NCI-H2081 treated with DMSO at 0.1 percent for 48 hours (cell line): ENCODE measurements around the gene COPS4.
A peak's percentile ranks its signal among the peaks of the same experiment; 100 is the strongest.
"Not testable (repeated sequence)": the region's sequence is repeated elsewhere in the genome, so short reads cannot be mapped to it uniquely, and the experiment has no call there.

Source experiments
- DNase-seq: peaks from one replicate; lab custom pipeline; 2025; lab: John Stamatoyannopoulos, UW

COPS4 gene

DNA sequence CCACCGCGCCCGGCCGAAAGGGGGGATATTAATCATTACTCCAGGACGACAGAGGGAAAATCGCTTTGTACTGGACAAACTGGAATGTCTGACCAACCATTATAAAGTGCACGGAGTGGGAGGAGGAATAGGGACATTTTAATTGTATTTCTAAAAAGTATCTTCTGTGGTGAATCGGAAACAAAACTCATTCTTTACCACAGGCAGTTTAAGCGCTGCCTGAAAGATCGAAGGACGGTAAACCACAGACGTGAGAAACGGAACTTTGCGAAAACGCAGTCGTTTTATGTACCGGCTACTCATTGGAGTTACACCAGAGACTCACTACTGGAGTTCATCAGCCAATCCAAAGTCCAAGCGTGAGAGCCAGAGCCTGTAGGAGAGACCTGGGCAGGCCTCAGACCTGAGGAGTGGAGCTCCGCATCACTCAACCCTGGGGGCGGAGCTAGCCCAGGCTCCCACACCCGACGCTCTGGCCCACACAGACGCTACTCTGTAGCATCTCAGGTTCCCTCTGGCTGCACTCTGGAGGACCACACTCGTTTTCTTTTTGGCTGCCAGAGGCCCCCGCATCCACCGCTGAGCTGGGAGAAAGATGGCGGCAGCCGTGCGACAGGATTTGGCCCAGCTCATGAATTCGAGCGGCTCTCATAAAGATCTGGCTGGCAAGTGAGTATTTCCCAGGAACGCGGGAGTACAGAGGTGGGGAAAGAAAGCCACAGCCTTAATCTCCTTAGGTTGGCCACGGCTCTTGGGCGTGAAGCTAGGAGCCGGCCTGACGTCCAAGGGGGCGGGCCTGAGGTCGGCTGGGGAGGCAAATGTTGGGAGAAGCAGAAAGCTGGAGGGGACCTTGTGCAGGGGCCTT, at the start of gene COPS4:
COPS4 (plus strand) TSS at position 554 of the 865 bp plus-strand sequence; CDS start at position 596, 42 bp downstream.
- peak; percentile 94 for DNase-seq

DNA sequence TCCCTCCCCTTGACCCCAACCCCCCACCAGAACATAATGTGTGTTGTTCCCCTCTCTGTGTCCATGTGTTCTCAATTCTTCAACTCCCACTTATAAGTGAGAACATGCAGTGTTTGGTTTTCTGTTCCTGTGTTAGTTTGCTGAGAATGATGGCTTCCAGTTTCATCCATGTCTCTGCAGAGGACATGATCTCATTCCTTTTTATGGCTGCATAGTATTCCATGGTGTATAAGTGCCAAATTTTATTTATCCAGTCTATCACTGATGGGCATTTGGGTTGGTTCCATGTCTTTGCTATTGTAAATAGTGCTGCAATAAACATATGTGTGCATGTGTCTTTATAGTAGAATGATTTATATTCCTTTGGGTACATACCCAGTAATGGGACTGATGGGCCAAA, 47.5 kb upstream of the COPS4 start:
- not testable (repeated sequence) for DNase-seq

DNA sequence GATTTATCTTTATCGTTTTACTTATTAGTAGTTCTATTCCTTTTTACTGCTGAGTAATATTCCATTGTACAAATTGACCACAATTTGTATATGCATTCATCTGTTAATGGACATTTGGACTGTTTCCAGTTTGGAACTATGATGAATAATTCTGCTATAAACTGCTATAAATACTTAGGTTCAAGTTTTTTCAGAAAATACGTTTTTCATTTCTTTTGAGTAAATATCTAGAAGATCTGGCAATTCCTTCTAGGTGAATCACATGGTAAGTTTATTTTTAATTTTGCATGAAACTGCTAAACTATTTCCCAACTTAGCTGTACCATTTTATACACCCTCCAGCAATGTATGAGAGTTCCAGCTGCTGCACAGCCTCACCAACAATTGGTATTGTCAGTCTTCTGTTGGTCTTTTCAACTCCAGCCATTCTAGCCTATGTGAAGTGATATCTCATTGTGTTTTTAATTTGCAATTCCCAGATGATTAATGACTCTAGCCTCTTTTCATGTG, 46.6 kb upstream of the COPS4 start:
- no peak for DNase-seq

DNA sequence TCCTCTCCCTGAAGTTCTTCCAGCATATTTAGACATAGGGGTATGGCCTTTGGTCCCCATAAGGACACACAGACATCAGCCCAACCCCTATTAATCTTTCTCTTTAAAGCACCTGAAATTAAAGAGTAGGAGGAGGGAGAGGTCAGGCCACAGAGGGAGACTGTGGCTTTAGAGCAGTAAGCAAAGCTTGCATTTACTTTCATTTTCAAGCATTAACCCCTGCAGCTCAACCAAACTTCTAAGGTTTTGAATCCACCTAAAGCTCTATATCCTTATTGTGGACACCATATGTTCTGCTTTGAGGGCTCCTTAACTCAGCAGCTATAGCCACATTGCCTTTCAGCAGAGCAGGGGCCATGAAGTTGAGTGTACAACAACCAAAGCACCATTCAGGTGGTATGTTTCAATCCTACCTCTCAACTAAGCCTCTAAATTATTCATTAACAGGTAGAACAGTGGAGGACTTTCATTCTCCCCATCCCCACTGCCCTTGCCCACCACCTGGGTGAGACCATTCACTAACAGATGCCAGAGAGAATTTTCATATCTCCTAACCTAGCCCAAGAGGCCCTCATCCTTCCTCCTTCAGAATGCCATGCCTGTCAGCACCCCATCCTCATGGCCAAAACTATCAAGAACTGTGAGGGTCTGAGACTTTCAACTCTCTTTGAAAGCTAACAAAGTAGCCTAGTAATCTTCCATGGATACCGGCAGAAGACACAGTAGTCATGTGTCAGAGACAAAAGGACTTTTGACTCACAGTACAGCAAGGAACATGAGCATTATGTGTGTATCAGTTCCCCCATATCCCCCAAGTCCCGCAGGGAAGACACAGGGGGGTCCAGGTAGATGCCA, 45.2 kb upstream of the COPS4 start:
- DNase-seq = no peak

DNA sequence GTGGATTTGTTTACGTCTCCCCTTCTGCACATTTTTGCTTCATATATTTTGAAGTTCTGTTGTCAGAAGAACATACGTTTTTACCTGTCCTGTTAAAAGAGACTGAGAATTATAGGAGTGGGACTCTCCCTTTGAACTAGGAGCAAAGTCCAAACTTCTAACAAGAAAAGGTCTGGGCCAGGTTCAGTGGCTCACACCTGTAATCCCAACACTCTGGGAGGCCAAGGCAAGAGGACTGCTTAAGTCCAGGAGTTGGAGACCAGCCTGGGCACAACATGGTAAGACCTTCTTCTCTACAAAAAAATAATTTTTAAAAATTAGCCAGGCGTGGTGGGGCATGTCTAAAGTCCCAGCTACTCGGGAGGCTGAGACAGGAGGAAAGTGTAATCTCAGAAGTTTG, 40.1 kb upstream of the COPS4 start:
- DNase-seq = no peak

DNA sequence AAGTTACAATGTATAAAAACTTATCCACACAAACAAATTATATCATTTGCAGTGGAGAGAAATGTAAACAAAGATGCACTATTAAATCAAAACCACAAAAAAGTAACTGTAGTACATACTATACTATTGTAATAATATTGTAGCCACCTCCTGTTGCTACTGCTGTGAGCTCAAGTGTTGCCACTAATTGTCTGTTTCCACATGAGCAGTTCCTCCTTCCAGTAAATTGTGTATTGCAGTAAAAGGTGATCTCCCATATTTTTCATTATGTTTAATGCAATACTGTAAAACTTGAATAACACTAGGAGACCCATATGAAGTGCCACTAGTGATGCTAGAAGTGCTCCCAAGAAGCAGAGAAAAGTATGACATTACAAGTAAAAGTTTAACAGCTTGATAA, 36.1 kb upstream of the COPS4 start:
- no peak for DNase-seq

DNA sequence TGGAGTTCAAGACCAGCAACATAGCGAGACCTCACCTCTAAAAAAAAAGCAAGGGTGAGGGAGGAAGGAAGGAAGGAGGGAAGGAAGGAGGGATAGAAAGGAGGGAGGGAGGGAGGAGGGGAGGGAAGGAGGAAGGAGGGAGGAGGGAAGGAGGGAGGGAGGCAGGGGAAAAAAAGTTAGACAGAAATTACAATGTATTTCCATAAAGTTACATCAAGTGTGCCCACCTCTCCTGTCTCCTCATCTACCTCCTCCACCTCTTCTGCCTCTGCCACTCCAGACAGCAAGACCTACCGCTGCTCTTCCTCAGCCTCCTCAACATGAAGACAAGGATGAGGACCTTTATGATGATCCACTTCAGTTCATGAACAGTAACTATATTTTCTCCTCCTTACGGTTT, 32.7 kb upstream of the COPS4 start:
- DNase-seq = no peak

DNA sequence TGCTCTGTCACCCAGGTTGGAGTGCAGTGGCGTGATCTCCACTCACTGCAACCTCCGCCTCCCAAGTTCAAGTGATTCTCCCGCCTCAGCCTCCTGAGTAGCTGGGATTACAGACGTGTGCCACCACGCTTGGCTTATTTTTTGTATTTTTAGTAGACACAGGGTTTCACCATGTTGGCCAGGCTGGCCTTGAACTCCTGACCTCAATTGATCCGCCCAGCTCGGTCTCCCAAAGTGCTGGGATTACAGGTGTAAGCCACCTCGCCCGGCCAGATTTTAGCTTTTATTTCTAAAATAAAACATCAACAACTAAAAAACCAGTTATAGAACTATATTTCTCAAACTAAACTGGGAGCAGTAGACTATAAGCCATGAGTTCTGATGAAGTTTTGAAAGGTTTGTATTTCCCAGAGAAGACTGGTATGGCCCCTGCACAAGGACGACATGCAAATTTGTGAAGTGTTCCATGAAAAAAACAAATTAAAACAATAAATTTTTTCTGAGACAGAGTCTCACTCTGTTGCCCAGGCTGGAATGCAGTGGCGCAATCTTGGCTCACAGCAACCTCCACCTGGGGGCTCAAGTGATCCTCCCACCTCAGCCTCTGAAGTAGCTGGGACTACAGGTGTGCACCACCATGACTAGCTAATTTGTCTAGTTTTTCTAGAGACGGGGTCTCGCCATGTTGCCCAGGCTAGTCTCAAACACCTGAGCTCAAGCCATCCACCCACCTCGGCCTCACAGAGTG, 31.8 kb upstream of the COPS4 start:
- not testable (repeated sequence) for DNase-seq

DNA sequence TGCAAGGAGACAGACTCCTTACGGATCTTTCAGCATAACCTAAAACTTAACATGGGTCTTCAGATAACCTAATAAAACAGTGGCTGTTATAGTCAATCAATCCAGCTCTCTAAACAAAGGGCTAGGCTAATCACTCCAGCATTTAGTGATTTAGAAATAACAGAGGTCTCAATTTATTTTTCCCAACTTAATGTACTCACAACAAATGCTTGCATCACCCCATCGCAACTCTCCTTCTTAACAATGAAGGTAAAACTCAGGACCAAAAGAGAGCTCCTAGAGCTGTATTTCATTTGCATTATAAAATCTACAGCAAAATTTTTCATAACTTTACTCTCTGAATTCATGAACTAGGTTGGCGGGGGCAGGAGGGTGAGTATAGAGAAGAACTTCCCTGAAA, 25.5 kb upstream of the COPS4 start:
- no peak for DNase-seq

DNA sequence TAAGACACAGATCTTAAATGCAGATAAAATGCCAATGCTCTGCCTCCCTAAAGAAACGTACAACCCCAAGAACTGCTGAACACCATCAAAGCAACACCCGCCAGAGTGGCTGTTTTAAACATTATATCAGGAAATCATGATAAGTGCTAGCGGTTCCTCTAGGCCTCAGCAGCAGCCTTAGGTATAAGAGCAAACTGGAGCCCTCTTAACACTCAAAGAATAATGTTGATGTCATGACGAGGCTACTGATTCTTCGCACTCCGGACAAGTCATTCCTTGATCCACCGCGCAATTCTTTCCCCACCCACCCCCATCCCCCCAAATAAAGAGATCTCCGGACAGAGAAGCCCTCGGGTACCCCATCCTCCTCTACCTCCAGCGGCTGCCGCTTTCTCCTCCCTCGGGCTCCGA, 24.9 kb upstream of the COPS4 start:
- DNase-seq = no peak

DNA sequence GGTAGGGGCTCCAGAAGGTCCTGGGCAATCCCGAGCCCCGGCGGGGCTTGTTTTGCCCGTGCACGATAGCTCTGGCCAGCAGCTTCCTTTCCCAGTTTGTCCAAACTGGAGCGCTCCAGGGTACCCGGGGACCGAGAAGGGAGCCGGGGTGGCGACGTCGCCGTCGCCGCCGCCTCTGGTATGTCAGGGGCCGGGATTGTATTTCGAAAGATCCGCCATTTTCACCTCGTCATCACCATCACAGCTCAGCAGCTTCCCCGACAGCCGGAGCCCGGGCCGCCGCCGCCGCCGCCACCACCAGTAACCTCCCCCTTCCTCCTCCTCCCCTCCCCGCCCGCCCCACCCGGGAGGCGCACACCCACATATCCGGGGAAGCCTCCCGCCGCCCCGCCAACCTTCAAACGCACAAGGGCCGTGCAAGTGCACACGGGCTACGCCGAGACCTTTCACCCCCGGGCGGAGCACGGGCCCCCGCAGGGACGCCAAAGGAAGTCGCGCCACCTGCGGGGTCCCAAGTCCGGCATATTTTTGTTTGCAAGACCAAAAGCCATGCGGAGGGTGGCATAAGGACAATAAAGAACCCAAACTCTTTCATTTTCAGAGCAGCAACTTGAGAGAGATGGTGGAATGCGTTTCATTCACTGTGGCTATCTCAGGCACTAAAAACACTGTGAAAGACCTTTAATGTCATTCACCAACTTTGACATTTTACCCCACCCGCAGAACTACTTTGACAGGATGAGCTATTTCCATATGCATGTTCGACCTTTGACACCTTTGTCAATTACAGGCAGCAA, 24.3 kb upstream of the COPS4 start, which contains the start of gene LIN54:
LIN54 (minus strand) TSS at position 302 of the 797 bp plus-strand sequence. CDS start 25,979 bp downstream, outside the sequence.
- no peak for DNase-seq

DNA sequence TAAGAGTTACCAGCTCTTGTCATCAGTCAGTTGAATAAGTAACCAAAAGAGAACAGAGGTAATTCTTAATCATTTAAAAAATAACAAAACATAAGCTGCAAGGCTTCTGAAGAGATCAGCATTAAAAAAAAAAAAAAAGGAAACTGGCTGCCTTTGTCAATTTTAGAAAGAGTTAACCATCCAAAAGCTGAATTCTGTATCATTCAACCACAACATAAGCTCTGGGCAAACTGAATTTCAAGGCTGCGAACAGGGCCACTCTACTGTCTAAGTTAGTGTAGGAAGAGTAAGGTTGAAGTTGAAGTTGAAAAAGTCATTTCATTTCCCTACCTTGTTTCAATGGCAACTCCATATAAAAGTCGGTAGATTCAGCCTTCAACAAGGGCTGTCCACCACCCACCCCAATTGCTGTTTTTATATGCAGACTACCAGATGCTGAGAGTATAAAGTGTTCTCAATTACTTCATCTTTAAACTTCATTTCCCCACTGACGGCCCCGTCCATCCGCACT, 23.2 kb upstream of the COPS4 start:
- no peak for DNase-seq

DNA sequence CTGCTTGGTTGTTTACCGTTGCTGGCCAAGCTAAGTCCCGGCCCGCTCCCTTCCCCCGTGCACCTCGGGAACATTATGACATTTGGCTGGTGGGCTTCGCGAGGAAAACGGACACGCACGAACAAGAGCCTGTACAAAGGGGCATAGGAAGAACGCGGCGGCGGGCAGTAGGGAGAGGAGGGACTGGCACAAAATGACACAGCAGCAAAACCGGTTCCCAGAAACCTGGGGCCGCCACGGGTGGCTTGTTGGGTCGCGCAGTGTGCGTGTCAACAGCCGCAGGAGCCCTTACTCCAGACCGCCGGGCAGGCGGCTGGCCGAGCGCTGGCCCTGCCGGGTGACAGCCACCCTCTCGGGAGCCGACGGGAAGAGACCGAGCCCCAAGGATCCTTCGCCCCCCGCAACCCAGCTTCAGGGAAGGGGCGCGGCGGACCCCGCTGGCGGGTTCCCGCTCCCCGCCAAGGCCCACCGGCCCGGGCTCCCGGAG, 22.7 kb upstream of the COPS4 start:
- no peak for DNase-seq

DNA sequence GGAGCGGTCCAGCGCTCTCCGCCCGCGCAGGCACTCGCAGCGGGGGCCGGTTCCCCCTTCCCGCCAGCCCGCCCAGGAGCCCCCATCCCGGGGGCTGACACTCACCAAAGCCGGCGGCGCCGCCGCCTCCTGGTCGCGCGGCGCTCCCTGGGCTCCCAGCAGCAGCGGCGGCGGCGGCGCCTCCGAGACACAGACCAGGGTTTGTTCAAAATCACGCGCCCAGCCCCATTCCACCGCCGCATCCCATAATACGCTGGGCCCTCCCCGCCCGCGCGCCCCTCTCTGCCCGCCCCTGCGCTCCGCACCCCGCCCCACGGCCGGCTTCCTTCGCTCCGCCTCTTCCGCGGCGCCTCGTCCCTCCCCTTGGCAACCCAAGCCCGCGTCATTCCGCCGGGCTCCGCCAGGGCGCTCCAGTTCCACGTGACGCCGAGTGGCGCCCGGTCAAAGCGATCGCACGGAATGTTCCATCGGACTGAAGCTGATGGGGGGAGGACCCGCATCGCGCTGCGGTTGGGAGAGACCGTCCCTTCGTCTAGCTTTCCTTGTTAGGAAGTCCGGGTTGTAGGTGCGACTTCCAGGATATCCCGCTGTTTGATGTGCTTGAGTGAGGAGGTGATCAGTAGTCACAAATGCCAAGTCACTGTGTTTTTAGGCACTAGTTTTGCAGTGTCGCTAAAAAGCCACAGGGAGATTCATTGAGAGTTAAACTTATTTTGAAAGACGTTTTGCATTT, 22.1 kb upstream of the COPS4 start:
- peak; percentile 79 for DNase-seq

DNA sequence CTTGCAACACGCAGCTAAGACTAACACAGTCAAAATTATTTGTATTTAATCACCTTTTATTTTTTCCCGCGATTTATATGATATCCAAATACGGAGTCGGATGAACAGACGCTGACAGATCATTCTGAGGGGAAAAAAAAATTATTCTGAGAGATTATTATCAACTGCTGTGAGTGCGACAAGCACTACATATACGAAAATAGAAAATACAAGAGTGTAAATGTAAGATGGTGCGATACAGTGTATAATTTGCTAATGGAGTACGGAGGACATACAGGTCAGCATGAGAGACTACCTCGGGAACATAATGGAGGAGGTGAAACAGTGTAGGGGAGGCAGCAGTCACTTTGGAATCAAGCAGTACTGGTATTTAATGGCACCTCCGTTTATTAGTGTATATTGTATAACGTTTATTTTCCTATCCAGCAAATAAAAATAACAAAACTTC, 21.5 kb upstream of the COPS4 start:
- DNase-seq = no peak

DNA sequence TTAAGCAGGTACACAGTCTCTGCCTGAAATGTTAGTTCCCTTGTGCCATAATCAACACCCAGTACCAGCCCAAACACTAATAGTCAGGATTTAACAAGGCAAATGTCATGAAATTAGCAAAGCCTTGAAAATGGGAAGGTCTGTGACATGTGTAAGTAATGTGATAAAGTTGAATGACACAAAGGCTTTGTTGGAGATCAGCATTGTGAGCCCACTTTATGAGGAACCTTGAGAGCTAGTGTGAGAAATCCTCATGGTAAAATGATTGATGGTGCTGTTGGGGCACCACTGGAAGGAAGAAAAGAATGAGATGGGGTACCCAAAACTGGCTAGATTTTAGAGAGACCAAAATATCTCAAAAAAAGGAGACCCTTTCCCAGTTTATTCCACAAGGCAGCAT, 21.1 kb upstream of the COPS4 start:
- DNase-seq = no peak

DNA sequence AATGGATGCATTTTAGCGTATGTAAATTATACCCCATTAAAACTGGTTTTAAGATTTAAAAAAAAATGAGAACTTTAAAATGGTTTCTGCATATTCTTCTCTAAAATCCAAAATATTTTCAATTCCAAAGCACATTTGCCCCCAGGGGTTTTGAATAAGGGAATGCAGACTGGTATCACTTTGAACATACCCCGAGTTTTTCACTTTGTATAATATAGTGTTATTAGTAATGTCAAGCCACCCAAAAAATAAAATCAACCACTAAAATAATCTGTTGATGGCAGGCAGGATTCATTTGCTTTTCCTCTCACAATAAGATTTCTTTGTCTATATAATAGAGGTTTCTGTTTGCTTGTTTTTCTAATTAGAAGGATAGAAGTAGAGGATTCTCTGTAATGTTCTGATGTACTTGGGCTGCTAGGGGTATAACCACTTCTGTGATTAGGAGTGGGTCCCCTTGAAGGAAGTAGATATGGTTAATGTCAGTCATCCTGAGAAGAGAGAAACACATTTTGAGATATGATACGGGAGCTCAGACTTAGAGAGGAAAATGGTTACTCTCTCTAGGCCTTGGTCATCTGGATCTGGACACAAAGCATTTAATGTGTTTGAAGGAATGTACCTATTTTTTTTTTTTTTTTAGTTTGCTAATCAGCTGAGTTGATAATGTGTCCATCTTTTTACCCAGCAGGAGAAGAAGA, 15.0 kb upstream of the COPS4 start:
- DNase-seq = no peak

DNA sequence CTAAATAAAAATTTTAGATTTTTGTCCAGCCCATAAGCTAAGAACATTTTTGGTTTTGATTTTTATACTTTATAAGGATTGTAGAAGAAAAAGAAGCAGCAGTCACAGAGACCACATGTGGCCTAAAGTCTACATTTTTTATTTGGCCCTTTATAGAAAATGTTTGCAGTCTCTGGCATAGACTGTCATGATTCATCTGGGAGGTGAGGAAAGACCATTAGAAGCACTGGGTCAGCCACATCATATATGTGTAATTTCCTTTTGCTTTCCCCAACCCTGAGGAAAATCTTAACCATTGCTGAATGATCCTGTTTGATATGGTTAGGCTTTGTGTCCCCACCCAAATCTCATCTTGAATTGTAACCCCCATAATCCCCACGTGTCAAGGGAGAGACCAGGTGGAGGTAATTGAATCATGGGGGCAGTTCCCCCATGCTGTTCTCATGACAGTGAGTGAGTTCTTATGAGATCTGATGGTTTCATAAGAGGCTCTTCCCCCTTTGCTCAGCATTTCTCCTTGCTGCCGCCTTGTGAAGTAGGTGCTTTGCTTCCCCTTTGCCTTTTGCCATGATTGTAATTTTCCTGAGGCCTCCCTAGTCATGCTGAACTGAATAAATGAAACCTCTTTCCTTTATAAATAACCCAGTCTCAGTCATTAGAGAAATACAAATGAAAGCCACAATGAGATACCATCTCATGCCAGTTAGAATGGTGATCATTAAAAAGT, 12.1 kb upstream of the COPS4 start:
- no peak for DNase-seq

DNA sequence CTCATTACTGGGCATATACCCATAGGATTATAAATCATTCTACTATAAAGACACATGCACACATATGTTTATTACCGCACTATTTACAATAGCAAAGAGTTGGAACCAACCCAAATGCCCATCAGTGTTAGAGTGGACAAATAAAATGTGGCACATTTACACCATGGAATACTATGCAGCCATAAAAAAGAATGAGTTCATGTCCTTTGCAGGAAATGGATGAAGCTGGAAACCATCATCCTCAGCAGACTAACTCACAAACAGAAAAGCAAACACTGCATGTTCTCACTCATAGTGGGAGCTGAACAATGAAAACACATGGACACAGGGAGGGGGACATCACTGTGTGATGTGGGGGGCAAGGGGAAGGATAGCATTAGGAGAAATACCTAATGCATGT, 11.4 kb upstream of the COPS4 start:
- DNase-seq = not testable (repeated sequence)
